SK-N-SH treated with all-trans-retinoic acid at 6 μM for 48 hours (cell line): Measurements from ENCODE around the gene GRB14.

Source experiments
- ARNTL ChIP-seq: fragments of 450-650 bp; formaldehyde crosslinking; IDR thresholded peaks from 2 replicates; pipeline ENCODE4 v1.5.0; 2020; ENCODE audit warnings: low read depth, mild to moderate bottlenecking, moderate library complexity, borderline replicate concordance
- CSDC2 ChIP-seq: fragments of 250-450 bp; sonication (Bioruptor Pico); IDR thresholded peaks from 2 replicates; pipeline ENCODE4 v1.5.0; 2020; ENCODE audit warnings: mild to moderate bottlenecking, moderate library complexity
- ISL1 ChIP-seq: fragments of 250-450 bp; sonication (Bioruptor Pico); IDR thresholded peaks from 2 replicates; pipeline ENCODE4 v2.1.2; 2022; ENCODE audit warnings: mild to moderate bottlenecking, moderate library complexity
- OSR1 ChIP-seq: fragments of 250-450 bp; sonication (Bioruptor Pico); IDR thresholded peaks from 2 replicates; pipeline ENCODE4 v1.8.0; 2022; ENCODE audit warnings: moderate library complexity, mild to moderate bottlenecking, inconsistent platforms
- SNAI2 ChIP-seq: fragments of 250-450 bp; sonication (Bioruptor Pico); IDR thresholded peaks from 2 replicates; pipeline ENCODE4 v1.5.0; 2020; ENCODE audit warnings: mild to moderate bottlenecking, moderate library complexity
- TF ChIP-seq, protein P1 (sequence below): fragments of 250-450 bp; sonication (Bioruptor Pico); IDR thresholded peaks from 2 replicates; pipeline ENCODE4 v1.5.1; 2020; ENCODE audit warnings: low read depth, mild to moderate bottlenecking, moderate library complexity
- TF ChIP-seq, protein P2 (sequence below): fragments of 250-450 bp; sonication (Bioruptor Pico); IDR thresholded peaks from 2 replicates; pipeline ENCODE4 v1.8.0; 2020; ENCODE audit warnings: mild to moderate bottlenecking, moderate library complexity, borderline replicate concordance

DNA sequence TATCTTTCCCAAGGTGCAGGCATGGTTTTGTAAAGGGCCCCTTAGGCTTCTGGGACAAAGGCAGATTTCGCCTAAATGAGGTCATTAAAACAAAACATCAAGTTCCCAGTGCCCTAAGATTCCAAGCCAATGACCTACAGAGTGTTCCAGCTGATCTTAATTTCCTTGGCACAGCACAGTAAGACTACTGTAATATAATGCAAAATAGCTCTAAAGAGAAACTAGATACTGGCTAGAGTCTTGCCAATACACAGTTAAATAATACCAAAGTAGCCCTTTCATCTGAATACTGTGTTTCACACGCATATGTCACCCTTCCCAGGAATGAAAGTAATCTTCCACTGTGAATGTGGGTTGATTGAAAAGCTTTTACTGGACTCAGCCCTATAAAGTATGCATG, 14.7 kb downstream of the GRB14 start:
- TF ChIP-seq, protein P1, sequence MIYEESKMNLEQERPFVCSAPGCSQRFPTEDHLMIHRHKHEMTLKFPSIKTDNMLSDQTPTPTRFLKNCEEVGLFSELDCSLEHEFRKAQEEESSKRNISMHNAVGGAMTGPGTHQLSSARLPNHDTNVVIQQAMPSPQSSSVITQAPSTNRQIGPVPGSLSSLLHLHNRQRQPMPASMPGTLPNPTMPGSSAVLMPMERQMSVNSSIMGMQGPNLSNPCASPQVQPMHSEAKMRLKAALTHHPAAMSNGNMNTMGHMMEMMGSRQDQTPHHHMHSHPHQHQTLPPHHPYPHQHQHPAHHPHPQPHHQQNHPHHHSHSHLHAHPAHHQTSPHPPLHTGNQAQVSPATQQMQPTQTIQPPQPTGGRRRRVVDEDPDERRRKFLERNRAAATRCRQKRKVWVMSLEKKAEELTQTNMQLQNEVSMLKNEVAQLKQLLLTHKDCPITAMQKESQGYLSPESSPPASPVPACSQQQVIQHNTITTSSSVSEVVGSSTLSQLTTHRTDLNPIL (CRISPR knock-in tag), result no peak
- TF ChIP-seq CSDC2 (CRISPR knock-in tag), result no peak
- no peak for TF ChIP-seq ISL1 (CRISPR knock-in tag)
- TF ChIP-seq OSR1, result no peak
- no peak for TF ChIP-seq ARNTL (CRISPR knock-in tag)
- TF ChIP-seq, protein P2, sequence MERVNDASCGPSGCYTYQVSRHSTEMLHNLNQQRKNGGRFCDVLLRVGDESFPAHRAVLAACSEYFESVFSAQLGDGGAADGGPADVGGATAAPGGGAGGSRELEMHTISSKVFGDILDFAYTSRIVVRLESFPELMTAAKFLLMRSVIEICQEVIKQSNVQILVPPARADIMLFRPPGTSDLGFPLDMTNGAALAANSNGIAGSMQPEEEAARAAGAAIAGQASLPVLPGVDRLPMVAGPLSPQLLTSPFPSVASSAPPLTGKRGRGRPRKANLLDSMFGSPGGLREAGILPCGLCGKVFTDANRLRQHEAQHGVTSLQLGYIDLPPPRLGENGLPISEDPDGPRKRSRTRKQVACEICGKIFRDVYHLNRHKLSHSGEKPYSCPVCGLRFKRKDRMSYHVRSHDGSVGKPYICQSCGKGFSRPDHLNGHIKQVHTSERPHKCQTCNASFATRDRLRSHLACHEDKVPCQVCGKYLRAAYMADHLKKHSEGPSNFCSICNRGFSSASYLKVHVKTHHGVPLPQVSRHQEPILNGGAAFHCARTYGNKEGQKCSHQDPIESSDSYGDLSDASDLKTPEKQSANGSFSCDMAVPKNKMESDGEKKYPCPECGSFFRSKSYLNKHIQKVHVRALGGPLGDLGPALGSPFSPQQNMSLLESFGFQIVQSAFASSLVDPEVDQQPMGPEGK (CRISPR knock-in tag), result no peak
- TF ChIP-seq SNAI2 (CRISPR knock-in tag), result no peak
